T-helper 2 cell (primary cell): ENCODE results near the gene PPARA.
A peak's percentile ranks its signal among the peaks of the same experiment; 100 is the strongest.

Experiments
- DNase-seq, 5 experiments: peaks; one replicate each; pipeline versions ENCODE4 v3.0.0 to v3.0.0-alpha.2; 2012 to 2022

PPARA gene

GRCh38 chr22:46219636-46220035, 69.3 kb downstream of the PPARA start:
- peak in 1 of 5 experiments; percentile 65 for DNase-seq

GRCh38 chr22:46220921-46221320, 70.6 kb downstream of the PPARA start:
- no peak for DNase-seq

GRCh38 chr22:46224044-46224897, 73.9 kb downstream of the PPARA start:
- DNase-seq: no peak

GRCh38 chr22:46224898-46225290, 74.6 kb downstream of the PPARA start:
- DNase-seq: no peak

GRCh38 chr22:46225631-46226030, 75.3 kb downstream of the PPARA start:
- no peak for DNase-seq

GRCh38 chr22:46226577-46226976, 76.3 kb downstream of the PPARA start:
- no peak for DNase-seq

- no peak for DNase-seq
Observed at GRCh38 chr22:46229701-46230100, 79.4 kb downstream of the PPARA start.

GRCh38 chr22:46230262-46230901, 80.1 kb downstream of the PPARA start:
- no peak for DNase-seq

- DNase-seq: no peak
Observed at GRCh38 chr22:46233231-46233630, 82.9 kb downstream of the PPARA start.

- no peak for DNase-seq
Observed at GRCh38 chr22:46234969-46235368, 84.6 kb downstream of the PPARA start.

- no peak for DNase-seq
Observed at GRCh38 chr22:46237453-46238124, 87.3 kb downstream of the PPARA start.

- no peak for DNase-seq
Observed at GRCh38 chr22:46238541-46238940, 88.2 kb downstream of the PPARA start.

- DNase-seq: peak in 2 of 5 experiments; percentile 16 to 34
Observed at GRCh38 chr22:46239261-46240048, 89.1 kb downstream of the PPARA start.

GRCh38 chr22:46240073-46240472, 89.7 kb downstream of the PPARA start:
- no peak for DNase-seq

- no peak for DNase-seq
Observed at GRCh38 chr22:46240506-46240905, 90.2 kb downstream of the PPARA start.

GRCh38 chr22:46240907-46241306, 90.6 kb downstream of the PPARA start:
- DNase-seq: no peak

- no peak for DNase-seq
Observed at GRCh38 chr22:46241396-46242007, 91.2 kb downstream of the PPARA start.

GRCh38 chr22:46242076-46242475, 91.8 kb downstream of the PPARA start:
- no peak for DNase-seq

GRCh38 chr22:46244771-46245170, 94.4 kb downstream of the PPARA start:
- DNase-seq: no peak

- DNase-seq: no peak
Observed at GRCh38 chr22:46245511-46245910, 95.2 kb downstream of the PPARA start.

GRCh38 chr22:46246178-46246577, 95.9 kb downstream of the PPARA start:
- DNase-seq: no peak

- no peak for DNase-seq
Observed at GRCh38 chr22:46247443-46247975, 97.2 kb downstream of the PPARA start.
